IPS-18a (cell line): ENCODE data around the gene CRYBA4.
"Not testable (repeated sequence)": the region's sequence is repeated elsewhere in the genome, so short reads cannot be mapped to it uniquely, and the experiment has no call there.

Source experiments
- H3K27ac ChIP-seq: one replicate; pipeline ENCODE4 v1.5.1; 2013; ENCODE audit warnings: low read length
- H3K27me3 ChIP-seq: one replicate; pipeline ENCODE4 v1.6.1; 2013; ENCODE audit warnings: mild to moderate bottlenecking, low read length; ENCODE audit not compliant: control insufficient read depth, insufficient read depth
- H3K36me3 ChIP-seq: one replicate; pipeline ENCODE4 v1.6.1; 2013; ENCODE audit warnings: low read depth, low read length; ENCODE audit not compliant: control insufficient read depth
- H3K4me1 ChIP-seq: one replicate; pipeline ENCODE4 v1.6.1; 2013; ENCODE audit warnings: low read depth, low read length; ENCODE audit not compliant: control insufficient read depth
- H3K4me3 ChIP-seq: one replicate; pipeline ENCODE4 v1.5.1; 2013; ENCODE audit warnings: low read length
- H3K9ac ChIP-seq: one replicate; pipeline ENCODE4 v1.6.1; 2013; ENCODE audit warnings: mild to moderate bottlenecking, low read length, moderate library complexity
- H3K9me3 ChIP-seq: one replicate; pipeline ENCODE4 v1.6.1; 2013; ENCODE audit warnings: low read depth, low read length; ENCODE audit not compliant: control insufficient read depth

The CRYBA4 gene

GRCh38 chr22:26599505-26599904 is 22.3 kb upstream of the CRYBA4 start:
- no peaks in the 10 kb centered on the region for H3K27me3 ChIP-seq
- H3K4me1 ChIP-seq = no peaks in the 10 kb centered on the region
- H3K4me3 ChIP-seq = no peak overlapping the region
- no peaks in the 10 kb centered on the region for H3K9me3 ChIP-seq
- H3K9ac ChIP-seq = no peak overlapping the region
- no peak overlapping the region for H3K27ac ChIP-seq
- H3K36me3 ChIP-seq = no peaks in the 10 kb centered on the region

GRCh38 chr22:26601726-26602125 is 20.0 kb upstream of the CRYBA4 start:
- Histone ChIP-seq H3K27ac (no peak overlapping the region), H3K4me1 (no peaks in the 10 kb centered on the region), H3K27me3 (no peaks in the 10 kb centered on the region), H3K4me3 (no peak overlapping the region), H3K36me3 (no peaks in the 10 kb centered on the region), H3K9me3 (no peaks in the 10 kb centered on the region), H3K9ac (no peak overlapping the region)

GRCh38 chr22:26602127-26602526 is 19.6 kb upstream of the CRYBA4 start:
- Histone ChIP-seq H3K27ac (no peak overlapping the region), H3K27me3 (no peaks in the 10 kb centered on the region), H3K9me3 (no peaks in the 10 kb centered on the region), H3K36me3 (no peaks in the 10 kb centered on the region), H3K4me1 (no peaks in the 10 kb centered on the region), H3K9ac (no peak overlapping the region), H3K4me3 (no peak overlapping the region)

GRCh38 chr22:26604368-26604767 is 17.4 kb upstream of the CRYBA4 start:
- no peak overlapping the region for H3K27ac ChIP-seq

GRCh38 chr22:26606611-26607010 is 15.2 kb upstream of the CRYBA4 start:
- Histone ChIP-seq H3K4me1 (peaks cover 22% of the 10 kb centered on the region), H3K9ac (no peak overlapping the region), H3K36me3 (no peaks in the 10 kb centered on the region), H3K9me3 (no peaks in the 10 kb centered on the region), H3K4me3 (no peak overlapping the region), H3K27ac (no peak overlapping the region), H3K27me3 (no peaks in the 10 kb centered on the region)

More at GRCh38 chr22:26604368-26604767, 17.4 kb upstream of the CRYBA4 start:
- H3K36me3 ChIP-seq = no peaks in the 10 kb centered on the region
- H3K27me3 ChIP-seq = no peaks in the 10 kb centered on the region
- peaks cover 19% of the 10 kb centered on the region for H3K4me1 ChIP-seq
- no peaks in the 10 kb centered on the region for H3K9me3 ChIP-seq
- H3K4me3 ChIP-seq = no peak overlapping the region
- no peak overlapping the region for H3K9ac ChIP-seq

- Histone ChIP-seq H3K27me3 (peaks cover 14% of the 10 kb centered on the region), H3K4me1 (peaks cover 36% of the 10 kb centered on the region), H3K4me3 (no peak overlapping the region), H3K9me3 (no peaks in the 10 kb centered on the region), H3K36me3 (no peaks in the 10 kb centered on the region), H3K9ac (no peak overlapping the region), H3K27ac (no peak overlapping the region)
Observed at GRCh38 chr22:26608129-26608528, 13.6 kb upstream of the CRYBA4 start.

GRCh38 chr22:26609287-26609686 is 12.5 kb upstream of the CRYBA4 start:
- peaks cover 17% of the 10 kb centered on the region for H3K27me3 ChIP-seq
- no peak overlapping the region for H3K9ac ChIP-seq
- peaks cover 44% of the 10 kb centered on the region for H3K4me1 ChIP-seq

GRCh38 chr22:26610072-26610958 is 11.4 kb upstream of the CRYBA4 start:
- Histone ChIP-seq H3K9ac (no peak overlapping the region), H3K9me3 (no peaks in the 10 kb centered on the region), H3K4me3 (no peak overlapping the region), H3K36me3 (no peaks in the 10 kb centered on the region), H3K27ac (no peak overlapping the region), H3K4me1 (peaks cover 54% of the 10 kb centered on the region), H3K27me3 (peaks cover 26% of the 10 kb centered on the region)

More at GRCh38 chr22:26609287-26609686, 12.5 kb upstream of the CRYBA4 start:
- Histone ChIP-seq H3K36me3 (no peaks in the 10 kb centered on the region), H3K4me3 (no peak overlapping the region), H3K9me3 (no peaks in the 10 kb centered on the region), H3K27ac (no peak overlapping the region)

GRCh38 chr22:26610996-26611395 is 10.8 kb upstream of the CRYBA4 start:
- H3K4me1 ChIP-seq = peaks cover 57% of the 10 kb centered on the region
- no peaks in the 10 kb centered on the region for H3K36me3 ChIP-seq
- H3K9ac ChIP-seq = no peak overlapping the region
- H3K9me3 ChIP-seq = no peaks in the 10 kb centered on the region
- H3K27me3 ChIP-seq = peaks cover 26% of the 10 kb centered on the region
- H3K27ac ChIP-seq = no peak overlapping the region
- no peak overlapping the region for H3K4me3 ChIP-seq

GRCh38 chr22:26612652-26613051 is 9.1 kb upstream of the CRYBA4 start:
- Histone ChIP-seq H3K4me1 (peaks cover 72% of the 10 kb centered on the region), H3K4me3 (no peak overlapping the region), H3K27me3 (peaks cover 26% of the 10 kb centered on the region), H3K9ac (no peak overlapping the region), H3K36me3 (no peaks in the 10 kb centered on the region), H3K9me3 (no peaks in the 10 kb centered on the region), H3K27ac (no peak overlapping the region)

GRCh38 chr22:26613753-26614152 is 8.0 kb upstream of the CRYBA4 start:
- Histone ChIP-seq H3K4me1 (peaks cover 66% of the 10 kb centered on the region), H3K27me3 (peaks cover 26% of the 10 kb centered on the region), H3K4me3 (peak overlapping the region; percentile 36)
- not testable (repeated sequence) for H3K9ac ChIP-seq, H3K9me3 ChIP-seq, H3K27ac ChIP-seq, H3K36me3 ChIP-seq

- Histone ChIP-seq H3K27me3 (peaks cover 26% of the 10 kb centered on the region), H3K27ac (no peak overlapping the region), H3K4me1 (peaks cover 61% of the 10 kb centered on the region), H3K36me3 (no peaks in the 10 kb centered on the region), H3K4me3 (peak overlapping the region; percentile 36), H3K9ac (no peak overlapping the region), H3K9me3 (no peaks in the 10 kb centered on the region)
Observed at GRCh38 chr22:26614322-26614721, 7.4 kb upstream of the CRYBA4 start.
